PC-3 (cell line): ENCODE measurements around the gene KRT8. TPM values are rescaled to one million over a fixed set of nuclear protein-coding genes. Genes with fewer than 3 reads are reported as not detected.

Experiments
- ATAC-seq: fragments of 200-7000 bp; cut with Tn5 transposase; 2 replicates; pipeline ENCODE4 v1.9.1; 2020; ENCODE audit warnings: mild to moderate bottlenecking, moderate library complexity
- BruUV-seq: library from RNA; stranded (reverse); fragments of 400-500 nt; replicated peaks from 2 replicates; lab custom pipeline; 2021; lab: Mats Ljungman, UMichigan
- CTCF ChIA-PET: fragments of 300-600 bp; sonication (Branson Sonifier 250); formaldehyde crosslinking; loops from one replicate; lab custom pipeline; 2022; ENCODE audit warnings: antibody characterized with exemption; lab: Charles Lee
- POLR2A ChIA-PET: fragments of 300-600 bp; sonication (Branson Sonifier 250); formaldehyde crosslinking; loops from one replicate; lab custom pipeline; 2022; ENCODE audit warnings: antibody characterized with exemption; ENCODE audit not compliant: unreplicated experiment; lab: Charles Lee
- DNase-seq: peaks from one replicate; pipeline ENCODE4 v3.0.0-alpha.2; 2015
- H2AFZ ChIP-seq: fragments of 300-600 bp; sonication (generic); 2 replicates; pipeline ENCODE4 v1.6.0; 2016; ENCODE audit warnings: antibody characterized with exemption, low read length
- H3F3A ChIP-seq: fragments of 300-600 bp; sonication (generic); one replicate; pipeline ENCODE4 v1.6.0; 2017; ENCODE audit warnings: antibody characterized with exemption, low read length, control low read depth, mild to moderate bottlenecking; ENCODE audit not compliant: unreplicated experiment
- H3K27ac ChIP-seq: fragments of 300-600 bp; sonication (generic); 2 replicates; pipeline ENCODE4 v1.5.1; 2016; ENCODE audit warnings: mild to moderate bottlenecking, low read length
- H3K27me3 ChIP-seq: fragments of 300-600 bp; sonication (generic); 2 replicates; pipeline ENCODE4 v1.6.1; 2016; ENCODE audit warnings: low read length, mixed read lengths
- H3K36me3 ChIP-seq: fragments of 300-600 bp; sonication (generic); 2 replicates; pipeline ENCODE4 v1.6.1; 2016; ENCODE audit warnings: low read depth, mixed run types, low read length, mixed read lengths
- H3K4me1 ChIP-seq: fragments of 300-600 bp; sonication (generic); 2 replicates; pipeline ENCODE4 v1.5.1; 2016; ENCODE audit warnings: low read length; ENCODE audit not compliant: insufficient read depth
- H3K4me2 ChIP-seq: fragments of 300-600 bp; sonication (generic); 2 replicates; pipeline ENCODE4 v1.6.0; 2016; ENCODE audit warnings: low read length
- H3K4me3 ChIP-seq: fragments of 300-600 bp; sonication (generic); 2 replicates; pipeline ENCODE4 v1.5.1; 2016; ENCODE audit warnings: mild to moderate bottlenecking, low read length, mixed read lengths
- H3K79me2 ChIP-seq: fragments of 300-600 bp; sonication (generic); 2 replicates; pipeline ENCODE4 v1.6.1; 2017; ENCODE audit warnings: low read length, mixed read lengths
- H3K9ac ChIP-seq: fragments of 300-600 bp; sonication (generic); 2 replicates; pipeline ENCODE4 v1.6.0; 2016; ENCODE audit warnings: mild to moderate bottlenecking, low read length
- H3K9me2 ChIP-seq: fragments of 300-600 bp; sonication (generic); replicated peaks from 2 replicates; pipeline ENCODE4 v1.6.1; 2016; ENCODE audit warnings: mixed run types, low read length, mixed read lengths
- H3K9me3 ChIP-seq: fragments of 300-600 bp; sonication (generic); 2 replicates; pipeline ENCODE4 v1.6.1; 2016; ENCODE audit warnings: low read length, mixed read lengths
- H4K20me1 ChIP-seq: fragments of 300-600 bp; sonication (generic); 2 replicates; pipeline ENCODE4 v1.6.1; 2016; ENCODE audit warnings: low read length, mixed read lengths
- EZH2 ChIP-seq: fragments of 300-600 bp; sonication (generic); IDR thresholded peaks from one replicate; pipeline ENCODE4 v1.6.1; 2017; ENCODE audit warnings: antibody characterized with exemption, mild to moderate bottlenecking, low read length; ENCODE audit not compliant: unreplicated experiment
- EZH2phosphoT487 ChIP-seq: fragments of 300-600 bp; sonication (generic); IDR thresholded peaks from 2 replicates; pipeline ENCODE4 v1.6.1; 2018; ENCODE audit warnings: mild to moderate bottlenecking, antibody characterized with exemption, low read length, borderline replicate concordance
- intact Hi-C: fragments of 100-400 bp; cut with micrococcal nuclease; formaldehyde crosslinking; loops from 2 replicates; pipeline ENCODE4 v1.9.0; 2023
- total RNA-seq: library from RNA; depleted of rRNA; stranded (reverse); fragments of >200 nt; gene quantifications from 2 replicates; pipeline ENCODE4 v1.2.3, GENCODE V29; 2014
- TF ChIP-seq, protein P1 (sequence below): fragments of 300-600 bp; sonication (generic); conservative IDR thresholded peaks from 2 replicates; pipeline ENCODE4 v1.5.1; 2017; ENCODE audit warnings: antibody characterized with exemption, low read depth, mild to moderate bottlenecking, low read length

Gene KRT8
- total RNA-seq, 1 experiment from 2014 or later: 719 TPM

DNA sequence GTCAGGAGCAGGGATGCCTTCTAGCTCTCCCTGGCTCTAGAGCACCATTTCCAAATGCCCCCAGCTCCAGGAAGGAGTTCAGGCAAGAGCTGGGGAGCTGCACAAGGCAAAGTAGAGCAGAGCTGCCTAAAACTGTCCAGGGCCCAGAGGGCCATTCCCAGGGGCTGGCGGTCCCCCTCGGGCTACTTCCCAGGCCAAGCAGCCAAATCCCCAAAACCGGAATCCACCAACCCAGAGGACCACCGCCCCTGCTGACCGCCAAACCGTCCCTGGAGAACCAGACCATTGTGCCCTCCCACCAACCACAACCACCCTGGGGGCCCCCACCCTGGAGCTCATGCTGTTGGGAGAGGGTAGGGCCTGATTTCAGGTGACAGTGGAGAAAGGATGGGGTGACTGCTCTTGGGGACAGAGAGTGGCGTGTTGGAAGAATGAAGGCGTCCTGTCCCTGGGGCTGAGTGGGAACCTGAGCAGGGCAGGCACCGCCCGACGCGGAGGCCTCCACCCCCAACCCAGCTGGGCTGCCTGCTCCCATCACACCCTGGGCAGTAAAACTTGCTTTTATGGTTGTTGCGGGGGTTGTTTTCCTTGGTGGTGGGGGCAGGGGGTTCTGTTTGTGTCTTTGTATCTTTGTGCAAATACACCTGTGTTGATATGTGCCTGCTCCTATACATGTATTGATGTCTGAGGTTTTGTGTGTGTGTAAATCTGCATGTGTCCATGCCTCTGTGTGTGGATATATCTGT is 32.1 kb downstream of the KRT8 start:
- Histone ChIP-seq H3K27me3 (no peaks in the 10 kb centered on the region), H3K36me3 (no peaks in the 10 kb centered on the region), H3K27ac (peak overlapping the region; percentile 97), H4K20me1 (no peaks in the 10 kb centered on the region), H3K4me3 (no peak overlapping the region), H3K9me2 (no peaks in the 10 kb centered on the region), H3K9me3 (no peaks in the 10 kb centered on the region), H3K4me1 (peaks cover 65% of the 10 kb centered on the region), H3K9ac (peak overlapping the region; percentile 89), H3K79me2 (no peaks in the 10 kb centered on the region), H2AFZ (no peak overlapping the region), H3K4me2 (peak overlapping the region; percentile 72), H3F3A (no peaks in the 10 kb centered on the region)
- ChIA-PET POLR2A (interaction anchor here (1.9 kb wide), 1 partner anchor 726 kb away, joined by 14 read pairs; no protein-coding TSS in a partner anchor), CTCF (interaction anchor here (1.0 kb wide), 1 partner anchor 730 kb away, joined by 3 read pairs; no protein-coding TSS in a partner anchor)
- TF ChIP-seq EZH2: no peak
- BruUV-seq: no TSS peak
- intact Hi-C loops: loop anchor here (5.0 kb wide), 3 partner anchors 431 to 726 kb away; no protein-coding TSS in a partner anchor
- ATAC-seq (no peak), DNase-seq (no peak)

DNA sequence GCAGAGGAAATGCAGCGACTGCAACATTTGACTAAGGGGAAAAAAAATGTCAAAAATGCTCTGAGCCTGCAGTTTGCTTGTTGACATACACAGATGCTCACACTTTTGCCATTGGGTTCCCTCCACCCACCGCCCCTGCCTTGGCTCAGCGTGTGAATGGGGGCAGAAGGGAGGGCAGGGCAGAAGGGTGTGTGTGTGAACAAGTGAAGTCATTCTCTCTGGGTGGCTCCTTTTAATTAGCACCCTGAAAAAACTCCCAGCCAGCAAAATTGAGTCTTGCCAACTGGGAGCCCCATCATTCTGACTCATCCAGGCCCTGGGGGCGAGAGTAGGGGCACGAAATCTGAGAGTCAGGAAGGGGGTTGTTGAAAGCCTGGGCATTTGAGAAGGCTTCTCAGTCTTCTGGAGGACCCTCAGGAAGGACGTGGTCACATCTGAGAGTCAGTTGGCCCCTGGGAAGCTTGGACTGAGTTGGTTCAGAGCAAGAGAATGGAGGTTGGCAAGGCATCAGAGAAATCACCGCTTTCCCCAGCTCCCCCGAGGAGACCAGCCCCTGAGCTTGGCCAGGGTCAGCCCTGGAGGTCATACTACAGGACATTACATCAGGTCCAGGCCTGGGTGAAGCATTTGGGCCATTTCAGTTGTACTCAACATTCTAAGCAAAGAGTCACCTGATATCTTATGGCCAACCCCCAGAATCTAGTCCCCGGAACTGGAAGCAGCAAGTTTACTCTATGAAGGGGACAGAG is 33.4 kb downstream of the KRT8 start:
- no peak for TF ChIP-seq EZH2phosphoT487
- no peak for TF ChIP-seq EZH2
- TF ChIP-seq, protein P1, sequence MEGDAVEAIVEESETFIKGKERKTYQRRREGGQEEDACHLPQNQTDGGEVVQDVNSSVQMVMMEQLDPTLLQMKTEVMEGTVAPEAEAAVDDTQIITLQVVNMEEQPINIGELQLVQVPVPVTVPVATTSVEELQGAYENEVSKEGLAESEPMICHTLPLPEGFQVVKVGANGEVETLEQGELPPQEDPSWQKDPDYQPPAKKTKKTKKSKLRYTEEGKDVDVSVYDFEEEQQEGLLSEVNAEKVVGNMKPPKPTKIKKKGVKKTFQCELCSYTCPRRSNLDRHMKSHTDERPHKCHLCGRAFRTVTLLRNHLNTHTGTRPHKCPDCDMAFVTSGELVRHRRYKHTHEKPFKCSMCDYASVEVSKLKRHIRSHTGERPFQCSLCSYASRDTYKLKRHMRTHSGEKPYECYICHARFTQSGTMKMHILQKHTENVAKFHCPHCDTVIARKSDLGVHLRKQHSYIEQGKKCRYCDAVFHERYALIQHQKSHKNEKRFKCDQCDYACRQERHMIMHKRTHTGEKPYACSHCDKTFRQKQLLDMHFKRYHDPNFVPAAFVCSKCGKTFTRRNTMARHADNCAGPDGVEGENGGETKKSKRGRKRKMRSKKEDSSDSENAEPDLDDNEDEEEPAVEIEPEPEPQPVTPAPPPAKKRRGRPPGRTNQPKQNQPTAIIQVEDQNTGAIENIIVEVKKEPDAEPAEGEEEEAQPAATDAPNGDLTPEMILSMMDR: no peak
- H3K9me3 ChIP-seq: no peaks in the 10 kb centered on the region
- peaks cover 59% of the 10 kb centered on the region for H3K4me1 ChIP-seq
- ATAC-seq (peak; percentile 52), DNase-seq (peak; percentile 91)
- H4K20me1 ChIP-seq: no peaks in the 10 kb centered on the region
- CTCF ChIA-PET: interaction anchor here (0.6 to 1.4 kb wide), 3 partner anchors 9 to 725 kb away, joined by 3 to 24 read pairs (median 18); no protein-coding TSS in a partner anchor
- H3K4me2 ChIP-seq: peak overlapping the region; percentile 77
- no peak overlapping the region for H3K4me3 ChIP-seq
- no peaks in the 10 kb centered on the region for H3K9me2 ChIP-seq
- intact Hi-C loops: loop anchor here (2.0 to 5.0 kb wide), 4 partner anchors 205 to 724 kb away; no protein-coding TSS in a partner anchor
- no peaks in the 10 kb centered on the region for H3K27me3 ChIP-seq
- no TSS peak for BruUV-seq
- H3F3A ChIP-seq: no peaks in the 10 kb centered on the region
- no peaks in the 10 kb centered on the region for H3K79me2 ChIP-seq
- H3K27ac ChIP-seq: peak overlapping the region; percentile 97
- no peaks in the 10 kb centered on the region for H3K36me3 ChIP-seq
- POLR2A ChIA-PET: no interaction called here
- H3K9ac ChIP-seq: peak overlapping the region; percentile 89
- no peak overlapping the region for H2AFZ ChIP-seq
